Adrenal gland (tissue), 5 donors: ENCODE measurements around the gene ATXN1.

Source experiments
- CTCF ChIP-seq, 6 experiments: fragments of 450-650 bp in 4 of 6; fragments of 200-600 bp in 2 of 6; sonication (generic) in 1 of 6; IDR thresholded peaks; 1 replicate in 5 of 6; 2 replicates in 1 of 6; pipeline versions ENCODE4 v1.5.1 to v1.8.0; 2016 to 2021; ENCODE audit warnings: antibody characterized with exemption in 6 of 6, mild to moderate bottlenecking in 2 of 6, moderate library complexity in 1 of 6
- POLR2A ChIP-seq, 2 donors: fragments of 450-650 bp; IDR thresholded peaks; one replicate each; pipeline ENCODE4 v1.6.1; 2017; ENCODE audit warnings: antibody characterized with exemption in 2 of 2, mild to moderate bottlenecking in 2 of 2, moderate library complexity in 1 of 2
- donor health status: DM: no; HTN: no; CAD: no.

- TF ChIP-seq CTCF (IDR thresholded peaks at IDR 0.05) (no peak), POLR2A (IDR thresholded peaks at IDR 0.05) (no peak)
Measured at GRCh38 chr6:16660157-16660497, 101.1 kb downstream of the ATXN1 start.
